Activated gamma-delta T cell treated with anti-CD3 and anti-CD28 coated beads, Interleukin-2, amount 50 U/mL, for 16 hours (primary cell): ENCODE data around the gene LAT.
"Not testable (repeated sequence)": the region's sequence is repeated elsewhere in the genome, so short reads cannot be mapped to it uniquely, and the experiment has no call there.

Source experiments
- DNase-seq: peaks from one replicate; pipeline ENCODE4 v3.0.0-alpha.2; 2020; ENCODE audit warnings: low read depth

The LAT gene

GRCh38 chr16:28977703-28978662 lies 6.9 kb upstream of the LAT start:
- no peak for DNase-seq

GRCh38 chr16:28980330-28980729 lies 4.5 kb upstream of the LAT start:
- DNase-seq, result not testable (repeated sequence)

DNA sequence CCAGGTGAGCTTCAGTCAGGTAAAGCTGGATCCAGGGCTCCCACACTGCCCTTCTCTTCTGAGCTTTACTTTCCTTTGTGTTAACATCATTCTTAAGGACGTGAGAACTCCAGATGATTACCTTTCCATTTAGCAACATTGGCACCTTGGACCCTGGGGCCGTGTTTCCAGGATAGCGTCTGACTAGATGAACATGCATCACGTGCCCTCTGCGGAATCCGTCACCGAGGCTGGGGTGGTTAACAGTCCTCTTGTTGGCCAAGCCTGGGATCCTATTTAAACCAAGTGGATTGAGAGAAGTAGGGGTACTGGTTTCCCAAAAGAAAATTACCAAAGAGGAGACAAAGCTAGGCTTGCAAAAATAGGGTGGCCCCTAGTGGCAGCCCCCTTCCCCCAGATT lies 3.9 kb upstream of the LAT start:
- no peak for DNase-seq

DNA sequence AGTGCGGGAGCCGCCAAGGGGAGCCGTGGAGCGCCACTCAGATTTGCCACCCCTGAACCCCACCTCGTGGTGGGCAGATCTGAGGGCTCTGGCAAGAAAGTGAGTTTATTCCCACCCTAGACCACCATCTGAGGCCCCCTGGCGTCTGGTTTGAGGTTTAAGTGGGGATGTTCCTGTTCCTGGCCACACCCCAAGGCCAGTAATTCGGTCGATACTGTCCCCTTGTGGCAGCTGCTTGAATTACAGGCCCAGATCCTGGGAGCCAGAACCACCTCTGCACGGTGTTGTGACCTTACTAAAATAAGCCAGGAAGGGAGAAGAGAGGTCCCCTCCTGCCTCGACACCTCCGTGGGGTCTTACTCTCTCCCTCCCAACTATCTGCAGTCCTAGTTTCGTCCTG lies 3.3 kb upstream of the LAT start:
- DNase-seq, result peak; percentile 21

DNA sequence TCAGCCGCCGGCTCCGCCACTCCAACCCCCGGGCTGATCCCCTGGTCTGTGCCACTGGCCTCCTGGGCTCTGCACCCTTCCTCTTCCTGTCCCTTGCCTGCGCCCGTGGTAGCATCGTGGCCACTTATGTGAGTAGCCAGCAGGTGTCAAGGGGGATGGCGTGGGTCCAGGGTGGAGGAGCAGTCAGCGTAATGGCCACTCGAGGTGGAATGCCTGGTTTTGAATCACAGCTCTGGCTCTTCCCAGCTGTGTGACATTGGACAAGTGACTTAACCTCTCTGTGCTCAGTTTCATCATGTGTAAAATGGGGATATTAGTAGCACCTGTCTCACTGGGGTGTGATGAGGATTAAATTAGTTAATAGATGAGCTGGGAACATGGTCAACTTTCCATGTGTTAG lies 2.4 kb upstream of the LAT start:
- DNase-seq, result no peak

- DNase-seq, result no peak
These were observed 1.9 kb upstream of the LAT start for GRCh38 chr16:28982949-28983348.

DNA sequence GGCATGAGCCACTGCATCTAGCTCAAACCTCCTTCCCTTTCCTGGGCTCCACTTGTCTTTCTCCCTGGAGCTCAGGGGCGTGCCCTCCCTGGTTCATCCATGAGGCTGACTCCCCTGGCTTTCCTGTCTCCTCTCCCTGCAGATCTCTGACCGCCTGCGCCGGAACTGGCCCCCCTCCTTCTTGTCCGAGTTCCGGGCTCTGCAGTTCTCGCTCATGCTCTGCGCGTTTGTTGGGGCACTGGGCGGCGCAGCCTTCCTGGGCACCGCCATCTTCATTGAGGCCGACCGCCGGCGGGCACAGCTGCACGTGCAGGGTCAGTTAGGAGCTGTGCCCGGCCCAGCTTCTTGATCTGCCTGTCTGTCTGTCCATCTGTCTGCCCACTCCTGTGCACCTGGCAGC lies 1.2 kb upstream of the LAT start:
- DNase-seq, result no peak

DNA sequence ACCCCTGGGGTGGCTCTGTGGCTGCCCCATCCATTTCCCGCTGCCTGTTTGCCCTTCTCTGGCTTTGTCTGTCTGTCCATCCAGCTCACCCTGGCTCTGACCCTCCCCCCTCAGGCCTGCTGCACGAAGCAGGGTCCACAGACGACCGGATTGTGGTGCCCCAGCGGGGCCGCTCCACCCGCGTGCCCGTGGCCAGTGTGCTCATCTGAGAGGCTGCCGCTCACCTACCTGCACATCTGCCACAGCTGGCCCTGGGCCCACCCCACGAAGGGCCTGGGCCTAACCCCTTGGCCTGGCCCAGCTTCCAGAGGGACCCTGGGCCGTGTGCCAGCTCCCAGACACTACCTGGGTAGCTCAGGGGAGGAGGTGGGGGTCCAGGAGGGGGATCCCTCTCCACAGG lies 761 bp upstream of the LAT start:
- no peak for DNase-seq

DNA sequence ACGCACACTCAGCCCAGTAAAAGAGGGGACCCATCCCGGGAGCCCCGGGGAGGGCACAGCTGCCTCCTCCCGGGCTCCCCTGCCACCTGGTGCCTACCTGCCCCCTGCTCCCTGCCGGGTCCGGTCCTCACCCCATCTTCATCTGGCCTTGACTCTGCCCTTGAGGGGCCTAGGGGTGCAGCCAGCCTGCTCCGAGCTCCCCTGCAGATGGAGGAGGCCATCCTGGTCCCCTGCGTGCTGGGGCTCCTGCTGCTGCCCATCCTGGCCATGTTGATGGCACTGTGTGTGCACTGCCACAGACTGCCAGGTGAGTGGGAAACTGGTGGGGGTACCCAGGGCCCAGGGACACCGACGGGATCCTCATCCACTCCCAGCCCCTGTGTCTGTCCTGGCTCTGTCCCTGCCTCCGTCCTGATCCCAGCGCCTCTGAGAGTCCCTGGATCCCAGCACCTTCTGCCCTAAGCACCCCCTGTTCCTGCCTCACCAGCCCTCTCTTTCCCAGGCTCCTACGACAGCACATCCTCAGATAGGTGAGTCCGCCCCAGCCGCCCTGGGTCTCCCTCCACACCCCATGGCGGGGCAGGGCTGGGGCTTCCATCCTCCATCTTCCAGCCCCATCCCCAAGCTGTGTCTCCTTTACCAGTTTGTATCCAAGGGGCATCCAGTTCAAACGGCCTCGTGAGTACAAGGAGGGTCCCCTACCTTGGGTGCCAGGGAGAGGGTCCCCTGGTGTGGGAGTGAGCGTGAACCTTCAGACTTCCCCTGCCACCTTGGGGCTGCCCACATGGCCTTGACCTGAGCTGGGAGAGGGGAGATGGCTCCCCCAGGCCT lies 574 bp downstream of the LAT start:
- no peak for DNase-seq

DNA sequence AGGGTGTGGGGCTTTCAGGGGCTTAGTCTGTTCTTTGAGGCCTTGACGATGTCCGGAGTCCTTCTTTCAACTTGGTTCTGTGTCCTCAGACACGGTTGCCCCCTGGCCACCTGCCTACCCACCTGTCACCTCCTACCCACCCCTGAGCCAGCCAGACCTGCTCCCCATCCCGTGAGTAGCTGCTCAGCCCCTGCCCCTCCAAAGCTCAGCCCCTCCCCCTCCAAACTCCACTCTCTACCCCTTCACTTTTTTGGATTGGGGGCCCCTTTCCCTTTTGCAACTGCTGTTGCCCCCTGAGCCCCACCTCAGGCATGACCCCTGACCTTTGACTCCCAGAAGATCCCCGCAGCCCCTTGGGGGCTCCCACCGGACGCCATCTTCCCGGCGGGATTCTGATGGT lies 1.2 kb downstream of the LAT start:
- no peak for DNase-seq

DNA sequence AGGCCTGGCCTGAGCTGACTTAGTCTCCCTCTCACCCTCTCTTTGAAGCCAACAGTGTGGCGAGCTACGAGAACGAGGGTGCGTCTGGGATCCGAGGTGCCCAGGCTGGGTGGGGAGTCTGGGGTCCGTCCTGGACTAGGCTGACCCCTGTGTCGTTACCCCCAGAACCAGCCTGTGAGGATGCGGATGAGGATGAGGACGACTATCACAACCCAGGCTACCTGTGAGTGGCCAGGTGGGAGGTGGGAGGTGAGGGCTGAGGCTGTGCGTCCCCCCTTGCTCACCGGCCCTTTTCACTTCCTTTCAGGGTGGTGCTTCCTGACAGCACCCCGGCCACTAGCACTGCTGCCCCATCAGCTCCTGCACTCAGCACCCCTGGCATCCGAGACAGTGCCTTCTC lies 1.6 kb downstream of the LAT start:
- DNase-seq, result no peak

- no peak for DNase-seq
These were observed 2.5 kb downstream of the LAT start for GRCh38 chr16:28987170-28987853.

- no peak for DNase-seq
These were observed 4.5 kb downstream of the LAT start for GRCh38 chr16:28989363-28989762.

DNA sequence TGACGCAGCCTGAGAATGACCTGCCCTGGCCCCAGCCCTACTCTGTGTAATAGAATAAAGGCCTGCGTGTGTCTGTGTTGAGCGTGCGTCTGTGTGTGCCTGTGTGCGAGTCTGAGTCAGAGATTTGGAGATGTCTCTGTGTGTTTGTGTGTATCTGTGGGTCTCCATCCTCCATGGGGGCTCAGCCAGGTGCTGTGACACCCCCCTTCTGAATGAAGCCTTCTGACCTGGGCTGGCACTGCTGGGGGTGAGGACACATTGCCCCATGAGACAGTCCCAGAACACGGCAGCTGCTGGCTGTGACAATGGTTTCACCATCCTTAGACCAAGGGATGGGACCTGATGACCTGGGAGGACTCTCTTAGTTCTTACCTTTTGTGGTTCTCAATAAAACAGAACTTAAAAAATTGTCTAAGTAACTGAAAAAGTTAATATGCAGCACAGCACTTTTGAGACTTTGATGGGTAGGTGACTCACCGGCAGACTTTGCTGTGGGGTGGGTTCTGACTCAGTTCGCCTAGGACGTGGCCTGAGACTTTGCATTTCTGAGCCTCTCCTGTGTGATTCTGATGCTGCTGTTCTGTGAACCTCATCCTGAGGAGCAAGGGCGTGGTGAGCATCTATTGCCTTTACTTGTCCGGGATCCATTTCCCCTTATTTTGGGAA lies 5.7 kb downstream of the LAT start:
- DNase-seq, result peak; percentile 55

DNA sequence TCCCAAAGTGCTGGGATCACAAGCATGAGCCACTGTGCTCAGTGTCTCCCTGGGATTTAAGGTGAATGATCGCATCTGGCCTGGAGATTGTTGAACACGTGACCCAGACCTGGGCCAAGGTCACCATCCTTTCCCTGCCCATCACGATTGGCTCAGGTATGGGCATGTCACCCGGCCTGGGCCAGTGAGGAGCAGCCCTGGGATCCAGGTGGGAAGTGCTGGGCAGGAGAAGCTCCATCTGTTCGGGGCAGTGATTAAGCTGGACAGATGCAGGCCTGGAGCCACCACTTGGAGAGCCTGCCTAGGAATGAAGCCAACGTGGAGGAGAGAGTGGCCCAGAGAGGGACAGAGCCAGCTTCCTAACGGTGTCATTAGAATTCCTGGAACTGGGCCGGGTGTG lies 6.8 kb downstream of the LAT start:
- no peak for DNase-seq

- DNase-seq, result no peak
These were observed 7.6 kb downstream of the LAT start for GRCh38 chr16:28992496-28992895.

GRCh38 chr16:28998837-28999236 lies 14.0 kb downstream of the LAT start:
- no peak for DNase-seq

- DNase-seq, result no peak
These were observed 14.7 kb downstream of the LAT start for GRCh38 chr16:28999577-28999976.

- DNase-seq, result no peak
These were observed 15.2 kb downstream of the LAT start for GRCh38 chr16:29000019-29000418.

DNA sequence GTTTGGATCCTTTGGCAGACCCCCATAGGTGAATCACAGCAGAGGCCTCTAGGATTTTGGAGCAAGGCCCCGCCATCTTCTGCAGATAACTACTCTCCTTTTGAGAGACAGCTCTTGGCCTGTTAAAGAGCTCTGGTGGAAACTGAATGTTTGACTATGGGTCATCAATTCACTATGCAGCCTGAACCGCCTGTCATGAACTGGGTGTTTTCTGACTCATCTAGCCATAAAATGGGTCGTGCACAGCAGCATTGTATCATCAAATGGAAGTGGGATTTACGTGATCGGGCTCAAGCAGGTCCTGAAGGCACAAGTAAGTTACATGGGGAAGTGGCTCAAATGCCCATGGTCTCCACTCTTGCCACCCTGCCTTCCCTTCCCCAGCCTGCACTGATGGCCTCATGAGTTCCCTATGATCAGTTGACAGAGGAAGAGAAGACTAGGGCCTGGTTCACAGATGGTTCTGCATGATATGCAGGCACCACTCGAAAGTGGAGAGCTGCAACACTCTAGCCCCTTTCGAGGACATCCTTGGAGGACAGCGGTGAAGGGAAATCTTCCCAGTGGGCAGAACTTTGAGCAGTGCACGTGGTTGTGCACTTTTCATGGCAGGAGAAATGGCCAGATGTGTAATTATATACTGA lies 19.8 kb downstream of the LAT start:
- not testable (repeated sequence) for DNase-seq
